HG02678 (cell line): ENCODE measurements around the gene TENM4.

Experiments
- ATAC-seq: cut with Tn5 transposase; IDR thresholded peaks from one replicate; pipeline ENCODE4 v1.9.1; 2021; ENCODE audit warnings: mild to moderate bottlenecking, moderate library complexity; ENCODE audit not compliant: unreplicated experiment

The TENM4 gene

DNA sequence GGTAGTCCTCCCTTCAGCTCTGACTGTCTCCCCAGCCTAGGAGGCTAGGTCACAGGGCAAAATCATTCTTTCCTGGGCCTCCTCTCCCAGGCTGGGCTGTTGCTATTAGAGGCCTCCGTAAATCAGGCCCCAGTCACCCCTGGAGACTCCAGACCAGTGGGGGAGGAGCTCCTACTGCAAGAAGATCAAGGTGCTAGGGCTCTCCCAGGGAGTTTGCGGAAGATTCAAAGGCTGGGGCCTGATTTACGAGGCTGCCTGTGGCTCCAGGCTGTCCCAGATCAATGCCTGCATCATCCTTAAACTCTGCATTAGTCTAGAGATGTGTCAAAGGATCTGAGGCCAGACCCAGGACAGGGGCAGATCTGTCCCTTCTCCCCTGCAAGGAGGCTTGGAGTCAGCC, 346.2 kb downstream of the TENM4 start:
- no peak for ATAC-seq

DNA sequence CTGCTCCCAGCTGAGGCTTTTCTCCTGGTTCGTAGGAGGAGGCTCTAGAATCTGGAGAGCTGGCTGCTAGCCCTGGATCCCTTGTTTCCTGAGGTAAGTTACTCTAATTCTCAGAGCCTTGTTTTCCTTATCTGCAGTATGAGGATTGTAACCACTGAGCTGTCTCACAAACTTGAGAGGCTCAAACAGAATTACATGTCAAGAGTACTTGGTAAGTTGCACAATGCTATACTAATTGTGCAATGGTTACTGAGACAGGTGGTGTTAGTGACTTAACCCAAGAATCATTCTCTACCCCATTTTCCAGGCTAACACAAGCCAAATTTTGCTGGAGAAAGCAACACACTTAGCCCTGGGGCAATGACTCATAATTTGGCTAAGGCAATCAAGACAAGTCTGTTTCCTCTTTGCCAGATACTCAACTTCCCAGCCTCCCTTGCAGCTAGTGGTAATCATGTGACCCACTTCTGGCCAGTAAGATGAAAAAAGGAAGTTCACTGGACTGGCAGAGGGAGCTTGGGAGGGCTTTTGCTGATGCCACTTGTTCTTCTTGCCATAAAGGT, 348.0 kb downstream of the TENM4 start:
- no peak for ATAC-seq

DNA sequence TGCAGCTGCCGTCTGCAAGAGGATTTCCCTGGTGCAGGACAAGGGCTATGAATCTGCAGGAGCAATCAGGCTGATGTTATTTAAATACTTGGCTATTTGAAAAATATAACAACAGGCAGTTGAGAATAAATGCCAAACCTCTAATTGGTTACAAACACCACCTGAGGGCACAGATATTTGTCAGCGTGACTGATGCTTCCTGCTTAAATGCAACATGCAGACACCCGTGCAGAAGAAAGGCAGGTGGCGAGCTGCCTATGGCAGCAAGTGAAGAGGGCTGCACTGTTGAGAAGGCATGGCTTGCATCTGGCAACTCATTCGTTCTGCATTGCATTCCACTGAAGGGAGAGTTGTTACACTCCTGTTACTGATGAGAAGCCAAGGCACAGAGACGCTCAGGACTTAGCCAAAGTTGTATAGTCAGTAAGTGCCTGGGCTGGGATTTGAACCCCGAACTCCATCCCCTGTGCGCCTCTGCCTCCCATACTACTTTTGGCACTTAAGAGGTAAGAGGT, 350.6 kb downstream of the TENM4 start:
- ATAC-seq: no peak

- ATAC-seq: no peak
These were observed 351.2 kb downstream of the TENM4 start for GRCh38 chr11:79089601-79090000.

DNA sequence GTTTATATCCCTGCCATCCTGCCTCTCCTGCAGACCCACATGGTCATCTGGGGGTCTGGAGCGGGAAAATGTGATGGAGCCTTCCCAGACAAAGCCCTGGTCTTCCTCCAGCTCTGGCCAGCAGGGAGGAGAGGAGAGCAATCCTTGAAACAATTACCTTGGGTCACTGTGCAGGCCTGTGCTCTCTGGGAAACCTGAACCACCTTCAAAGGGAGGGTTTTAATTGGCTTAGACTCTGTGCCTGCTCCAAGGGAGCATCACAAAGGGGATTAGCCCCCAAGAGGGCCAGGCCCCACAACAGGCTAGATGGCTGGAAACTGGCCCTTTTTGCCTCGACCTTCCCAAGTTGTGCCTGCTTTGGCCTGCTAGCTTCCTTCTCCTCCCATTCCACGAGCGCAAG, 351.9 kb downstream of the TENM4 start:
- ATAC-seq: no peak

- no peak for ATAC-seq
These were observed 352.9 kb downstream of the TENM4 start for GRCh38 chr11:79087961-79088318.

DNA sequence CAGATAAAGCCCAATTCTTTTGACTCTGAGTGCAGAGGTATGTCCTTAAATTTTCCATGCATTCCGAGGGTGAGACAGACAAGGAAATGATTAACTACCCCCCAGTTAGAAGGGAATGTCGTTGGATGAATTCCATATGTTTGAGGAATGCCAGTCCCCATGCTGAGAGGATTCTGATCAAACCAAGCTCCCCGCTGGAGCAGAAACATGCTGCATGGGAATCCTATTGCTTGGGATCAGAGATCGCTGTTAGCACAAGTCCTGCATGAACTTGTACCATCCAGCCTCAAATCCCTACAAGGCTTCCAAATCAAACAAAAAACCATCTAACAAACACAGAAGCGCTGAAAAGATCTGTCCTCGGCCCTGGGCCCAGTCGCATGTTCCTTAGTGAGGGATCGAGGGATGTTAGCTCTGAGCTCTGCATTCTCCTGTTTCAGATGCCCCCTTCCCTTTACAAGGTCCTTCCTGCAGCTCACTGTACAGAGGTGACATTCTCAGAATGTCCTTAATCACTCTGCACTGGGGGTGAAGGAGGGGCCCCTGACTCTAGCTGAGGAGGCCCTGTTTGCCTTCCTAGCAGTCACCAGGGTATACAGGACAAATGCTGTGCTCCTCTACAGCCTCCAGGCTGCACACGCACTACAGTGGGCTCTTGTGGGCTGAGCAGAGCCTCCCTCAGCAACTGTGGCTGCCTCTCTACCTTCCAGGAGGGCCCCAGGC, 353.4 kb downstream of the TENM4 start:
- ATAC-seq: no peak

- ATAC-seq: no peak
These were observed 354.8 kb downstream of the TENM4 start for GRCh38 chr11:79086056-79086455.

DNA sequence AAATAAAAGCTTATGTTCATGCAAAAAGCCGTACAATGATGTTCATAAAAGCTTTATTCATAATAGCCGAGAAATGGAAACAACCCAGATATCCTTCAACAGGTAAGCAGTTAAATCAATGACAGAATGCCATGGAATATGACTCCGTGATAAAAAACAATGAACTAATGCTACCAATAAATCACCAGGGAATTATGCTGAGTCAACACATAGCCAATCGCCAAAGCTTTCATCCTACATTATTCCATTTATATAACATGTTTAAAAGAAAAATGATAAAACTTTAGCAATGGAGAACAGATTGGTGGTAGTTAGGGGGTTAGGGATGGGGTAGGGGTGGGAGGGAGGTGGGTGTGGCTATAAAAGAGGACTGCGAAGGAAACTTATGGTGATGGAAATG, 356.4 kb downstream of the TENM4 start:
- ATAC-seq: no peak

DNA sequence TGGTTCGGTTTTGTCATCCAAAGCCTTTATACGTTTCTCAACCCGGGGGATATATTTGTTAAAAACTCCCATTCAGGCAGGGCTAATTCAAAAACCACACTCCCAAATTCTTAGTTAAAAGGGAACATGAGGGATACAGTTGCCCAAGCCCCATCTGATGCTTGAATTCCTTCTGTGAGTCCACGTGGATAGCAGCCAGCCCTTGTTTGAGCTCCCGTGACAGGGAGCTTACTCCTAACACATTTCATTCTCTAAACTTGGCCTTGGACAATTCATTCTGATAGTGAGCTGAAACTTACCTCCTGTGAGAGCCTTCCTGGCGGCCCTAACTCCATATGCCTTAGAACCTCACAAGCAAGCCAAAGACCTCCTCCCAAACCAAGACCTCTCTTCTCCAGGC, 357.5 kb downstream of the TENM4 start:
- ATAC-seq: no peak

DNA sequence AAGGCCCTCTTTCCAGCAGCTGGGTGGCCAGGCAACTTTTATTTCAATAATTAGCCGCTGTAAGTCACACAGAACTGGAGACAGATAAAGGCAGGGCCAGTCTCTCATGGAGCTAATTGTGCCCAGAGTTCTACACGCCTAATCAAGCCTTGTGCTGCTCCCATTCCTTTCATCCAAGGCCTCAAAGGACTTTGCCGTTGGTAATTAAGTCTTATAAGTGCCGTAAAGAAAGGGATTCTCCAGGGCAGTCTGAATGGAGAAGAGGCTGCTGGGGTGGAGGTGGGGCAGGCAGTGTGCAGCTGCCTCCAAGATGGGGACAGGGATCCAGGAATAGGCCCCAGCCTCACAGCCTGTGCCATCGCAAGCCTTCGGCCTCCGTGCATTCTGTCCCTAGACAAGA, 357.9 kb downstream of the TENM4 start:
- no peak for ATAC-seq

DNA sequence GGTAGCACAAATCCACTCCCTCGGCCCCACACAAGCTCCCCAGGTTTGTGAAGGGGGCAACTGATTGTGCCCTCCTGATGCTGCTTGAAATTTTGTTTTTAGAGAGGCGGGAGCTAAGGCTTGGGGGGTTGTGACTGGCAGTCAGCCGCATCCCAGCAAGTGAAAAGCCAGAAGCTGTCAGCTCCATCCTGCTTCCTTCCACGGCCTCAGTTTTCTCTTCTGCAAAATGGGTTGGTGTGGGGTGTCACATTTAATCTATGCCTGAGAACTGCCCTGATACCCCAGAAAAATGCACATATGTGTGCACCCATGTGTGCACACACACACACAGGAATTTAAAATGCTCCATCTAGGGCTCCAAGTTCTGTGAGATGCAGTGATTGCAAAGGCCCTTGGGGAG, 358.6 kb downstream of the TENM4 start:
- ATAC-seq: no peak

- no peak for ATAC-seq
These were observed 359.3 kb downstream of the TENM4 start for GRCh38 chr11:79081471-79082031.

DNA sequence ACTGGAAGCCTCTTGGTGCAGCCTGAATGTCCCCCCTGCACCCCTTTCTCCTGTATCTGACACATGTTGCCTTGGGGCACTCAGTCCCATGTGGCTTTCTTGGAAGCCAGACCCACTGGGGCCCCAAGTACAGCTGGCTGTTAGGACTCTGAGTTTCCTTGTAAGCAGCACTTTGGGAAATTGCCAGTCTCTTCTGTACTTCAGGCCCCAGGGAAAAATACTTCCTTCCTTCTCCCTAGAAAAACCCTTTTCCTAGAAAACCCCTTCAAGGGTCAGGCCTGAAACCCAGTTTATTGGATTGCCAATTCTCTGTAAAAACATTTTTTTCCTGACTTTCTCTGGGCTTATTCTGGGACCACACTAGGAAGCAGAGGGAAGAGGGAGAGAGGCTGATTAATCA, 360.3 kb downstream of the TENM4 start:
- ATAC-seq: no peak

- no peak for ATAC-seq
These were observed 361.8 kb downstream of the TENM4 start for GRCh38 chr11:79078999-79079398.

DNA sequence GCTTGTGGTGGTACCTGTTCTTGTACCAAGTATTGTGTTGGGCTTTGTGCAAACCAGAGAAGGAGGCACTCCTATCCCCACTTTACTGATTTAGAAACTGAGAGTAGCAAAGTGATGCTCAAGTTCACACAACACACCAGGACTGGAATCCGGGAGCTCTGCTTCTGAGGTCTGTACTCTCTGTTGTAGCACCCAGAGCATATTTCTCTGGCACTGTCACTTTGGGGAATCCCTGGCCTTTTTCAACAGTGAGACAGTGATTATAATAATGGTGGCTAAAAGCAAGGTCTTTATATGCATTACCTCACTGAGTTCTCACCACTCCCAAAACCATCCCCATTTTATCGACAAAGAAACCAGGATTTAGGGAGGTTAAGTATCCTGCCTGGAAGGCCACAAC, 362.4 kb downstream of the TENM4 start:
- no peak for ATAC-seq

DNA sequence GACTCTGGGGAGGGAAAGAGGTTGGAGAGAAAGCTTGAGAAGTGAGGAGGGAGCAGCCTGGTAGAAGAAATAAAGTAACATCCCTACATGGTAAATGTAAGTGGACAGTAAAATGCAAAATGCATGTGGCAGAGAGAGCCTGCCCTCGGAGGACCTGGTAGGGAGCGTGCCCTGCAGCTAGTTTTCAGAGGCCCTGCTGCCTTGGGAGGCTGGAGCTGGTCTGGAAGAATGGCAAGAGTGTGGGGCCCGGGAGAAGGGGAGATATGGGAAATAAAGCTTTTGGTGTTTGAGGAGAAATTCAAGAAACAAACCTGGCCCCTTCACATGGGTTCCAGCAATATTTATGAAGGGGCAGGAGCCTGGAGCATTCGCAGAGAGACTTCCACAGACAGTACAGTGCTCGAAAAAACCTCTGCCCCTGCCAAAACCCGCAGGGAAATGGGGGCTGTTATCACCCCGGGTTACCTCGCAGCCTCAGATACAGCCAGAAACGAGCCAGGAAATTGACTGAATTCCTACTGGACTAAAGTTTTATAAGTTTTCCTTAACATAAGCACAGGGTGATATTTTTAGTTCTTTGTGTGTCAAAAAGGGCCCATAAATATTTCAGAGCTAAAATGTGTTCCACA, 363.0 kb downstream of the TENM4 start:
- no peak for ATAC-seq

DNA sequence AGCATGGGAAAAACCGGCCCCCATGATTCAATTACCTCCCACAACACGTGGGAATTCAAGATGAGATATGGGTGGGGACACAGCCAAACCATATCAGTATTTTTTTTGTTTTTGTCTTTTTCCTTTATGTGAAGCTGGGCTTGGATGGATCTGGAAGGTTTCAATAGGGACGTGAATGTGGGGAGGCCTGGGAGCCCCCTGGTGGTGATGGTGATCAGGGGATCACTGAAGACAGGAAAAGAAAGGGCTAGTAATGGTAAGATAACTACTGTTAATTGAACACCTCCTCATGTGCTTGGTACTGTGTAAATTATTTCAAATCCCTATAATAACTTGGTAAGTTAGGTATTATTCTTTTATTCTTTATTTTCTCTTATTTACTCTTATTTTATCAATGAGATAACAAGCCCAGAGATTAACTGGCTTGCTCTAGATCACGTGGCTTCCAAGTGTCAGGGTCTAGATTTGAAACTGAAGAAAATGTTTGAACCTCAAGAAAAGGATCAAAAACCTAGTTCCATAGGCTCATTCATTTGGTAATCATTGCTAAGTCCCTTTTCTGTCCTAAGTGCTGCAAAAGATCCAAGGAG, 364.2 kb downstream of the TENM4 start:
- no peak for ATAC-seq

GRCh38 chr11:79074547-79074946, 366.3 kb downstream of the TENM4 start:
- no peak for ATAC-seq

- no peak for ATAC-seq
These were observed 369.6 kb downstream of the TENM4 start for GRCh38 chr11:79071190-79071589.

GRCh38 chr11:79070518-79070917, 370.3 kb downstream of the TENM4 start:
- ATAC-seq: no peak

DNA sequence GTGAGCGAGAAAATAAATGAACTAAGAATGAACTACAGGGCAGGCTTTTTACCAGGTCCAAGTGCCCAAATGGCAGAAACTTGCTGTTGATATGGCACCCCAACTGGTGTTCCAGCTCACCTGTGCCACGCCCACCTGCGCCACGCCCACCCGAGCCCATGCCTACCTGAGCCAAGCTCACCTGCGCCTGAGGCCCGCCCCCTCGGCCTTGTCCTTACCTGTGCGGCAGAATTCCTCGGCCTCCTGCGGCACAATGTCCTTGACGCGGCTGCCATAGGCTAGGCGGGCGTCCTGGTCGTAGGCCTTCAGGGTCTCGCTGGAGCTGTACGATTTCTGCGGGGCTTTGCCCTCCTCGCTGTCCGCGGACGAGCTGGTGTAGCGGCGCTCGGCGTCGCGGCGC, 371.3 kb downstream of the TENM4 start:
- ATAC-seq: no peak
